Measurements from ENCODE around the gene POLD2.

Gene POLD2

GRCh38 chr7:44094883-44095592 lies 28.3 kb downstream of the POLD2 start:
- peaks cover 60% of the 10 kb centered on the region for H3K4me1 ChIP-seq (ENCODE audit: control insufficient read depth, low read length)
- no peaks in the 10 kb centered on the region; the same call in 1 of the 2 replicates for H3K36me3 ChIP-seq (ENCODE audit: control insufficient read depth, low read length)
- no peaks in the 10 kb centered on the region for H3K27me3 ChIP-seq (ENCODE audit: control insufficient read depth, low read length)
- H3K4me2 ChIP-seq (ENCODE audit: low read length): peak overlapping the region; percentile 28
- no peaks in the 10 kb centered on the region for H4K20me1 ChIP-seq (ENCODE audit: control insufficient read depth, insufficient read depth, low read depth, low read length)
- TF ChIP-seq CTCF (IDR thresholded peaks at IDR 0.05; ENCODE audit: low read depth, low read length, poor library complexity, severe bottlenecking): no peak
- no peak for TF ChIP-seq EZH2phosphoT487 (IDR thresholded peaks at IDR 0.05; ENCODE audit: borderline replicate concordance, low read length)
- H3K9me2 ChIP-seq (replicated peaks; ENCODE audit: control insufficient read depth, low read length): no peaks in the 10 kb centered on the region
- no peaks in the 10 kb centered on the region for H3K79me2 ChIP-seq (ENCODE audit: control insufficient read depth, low read length)
- peaks cover 4% of the 10 kb centered on the region; the same call in 1 of the 2 replicates for H3K9me3 ChIP-seq (ENCODE audit: control insufficient read depth, insufficient read depth, low read length)
- H3K27ac ChIP-seq (ENCODE audit: low read depth, low read length): no peak overlapping the region
- H3F3A ChIP-seq (ENCODE audit: control insufficient read depth, insufficient read depth): peaks cover 7% of the 10 kb centered on the region
- no peak overlapping the region for H3K4me3 ChIP-seq (ENCODE audit: low read length)

DNA sequence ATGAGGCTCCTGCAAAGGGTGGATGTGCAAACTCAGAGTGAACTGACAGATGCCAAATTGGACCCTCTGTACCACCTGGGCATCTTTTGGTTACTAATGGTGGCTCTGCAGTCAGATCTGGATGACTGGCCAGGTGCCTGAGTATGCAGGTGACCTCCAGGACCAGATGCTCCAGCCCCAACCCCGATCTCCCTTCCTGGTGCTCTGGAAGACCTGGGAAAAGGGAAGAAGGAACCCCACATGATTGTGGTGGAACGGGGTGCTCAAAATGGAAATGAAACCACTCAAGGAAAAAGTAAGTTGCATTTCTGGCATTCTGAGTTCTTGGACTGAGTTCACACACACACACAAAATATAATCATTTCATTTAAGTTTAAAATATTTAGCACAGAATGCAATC lies 29.0 kb downstream of the POLD2 start:
- Histone ChIP-seq H3K27me3 (ENCODE audit: control insufficient read depth, low read length) (no peaks in the 10 kb centered on the region), H3K27ac (ENCODE audit: low read depth, low read length) (no peak overlapping the region), H3K36me3 (ENCODE audit: control insufficient read depth, low read length) (no peaks in the 10 kb centered on the region; the same call in 1 of the 2 replicates), H3K4me3 (ENCODE audit: low read length) (no peak overlapping the region), H3K9me2 (replicated peaks; ENCODE audit: control insufficient read depth, low read length) (no peaks in the 10 kb centered on the region), H3K4me1 (ENCODE audit: control insufficient read depth, low read length) (peaks cover 53% of the 10 kb centered on the region), H3K9me3 (ENCODE audit: control insufficient read depth, insufficient read depth, low read length) (peaks cover 4% of the 10 kb centered on the region; the same call in 1 of the 2 replicates), H3K79me2 (ENCODE audit: control insufficient read depth, low read length) (no peaks in the 10 kb centered on the region), H3F3A (ENCODE audit: control insufficient read depth, insufficient read depth) (peaks cover 7% of the 10 kb centered on the region), H3K4me2 (ENCODE audit: low read length) (no peak overlapping the region), H4K20me1 (ENCODE audit: control insufficient read depth, insufficient read depth, low read depth, low read length) (no peaks in the 10 kb centered on the region)
- no peak for TF ChIP-seq EZH2phosphoT487 (IDR thresholded peaks at IDR 0.05; ENCODE audit: borderline replicate concordance, low read length)

DNA sequence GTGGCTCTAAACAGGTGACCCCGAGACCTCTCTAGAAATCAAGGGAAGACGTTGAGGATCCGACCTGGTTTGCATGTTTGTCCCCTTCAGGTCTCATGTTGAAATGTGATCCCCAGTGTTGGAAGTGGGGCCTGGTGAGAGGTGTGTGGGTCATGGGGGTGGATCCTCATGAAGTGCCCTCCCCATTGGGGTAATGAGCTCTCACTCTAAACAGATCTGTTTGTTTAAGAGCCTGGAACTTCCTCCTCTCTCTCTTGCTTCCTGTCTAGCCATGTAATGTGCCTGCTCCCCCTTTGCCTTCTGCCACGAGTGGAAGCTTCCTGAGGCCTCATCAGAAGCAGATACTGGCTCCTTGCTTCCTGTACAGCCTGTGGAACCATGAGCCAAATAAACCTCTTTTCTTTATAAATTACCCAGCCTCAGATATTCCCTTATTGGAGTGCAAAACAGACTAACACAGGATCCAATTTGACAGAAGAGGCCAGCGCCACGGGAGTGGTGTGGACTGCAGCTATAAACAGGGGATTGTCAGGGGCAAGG lies 30.2 kb downstream of the POLD2 start:
- Histone ChIP-seq H3K79me2 (ENCODE audit: control insufficient read depth, low read length) (no peaks in the 10 kb centered on the region), H3K27me3 (ENCODE audit: control insufficient read depth, low read length) (no peaks in the 10 kb centered on the region), H3K4me1 (ENCODE audit: control insufficient read depth, low read length) (peaks cover 47% of the 10 kb centered on the region), H3K27ac (ENCODE audit: low read depth, low read length) (no peak overlapping the region), H4K20me1 (ENCODE audit: control insufficient read depth, insufficient read depth, low read depth, low read length) (no peaks in the 10 kb centered on the region), H3K9me3 (ENCODE audit: control insufficient read depth, insufficient read depth, low read length) (peaks cover 4% of the 10 kb centered on the region; the same call in 1 of the 2 replicates), H3K4me3 (ENCODE audit: low read length) (no peak overlapping the region), H3K9me2 (replicated peaks; ENCODE audit: control insufficient read depth, low read length) (no peaks in the 10 kb centered on the region), H3K4me2 (ENCODE audit: low read length) (no peak overlapping the region), H3K36me3 (ENCODE audit: control insufficient read depth, low read length) (no peaks in the 10 kb centered on the region; the same call in 1 of the 2 replicates), H3F3A (ENCODE audit: control insufficient read depth, insufficient read depth) (peaks cover 5% of the 10 kb centered on the region; the same call in 1 of the 2 replicates)
- TF ChIP-seq CTCF (IDR thresholded peaks at IDR 0.05; ENCODE audit: low read depth, low read length, poor library complexity, severe bottlenecking): no peak
- TF ChIP-seq EZH2phosphoT487 (IDR thresholded peaks at IDR 0.05; ENCODE audit: borderline replicate concordance, low read length): no peak

Data from DOHH2 (cell line).